Smooth muscle cell (in vitro differentiated cells): ENCODE data around the gene PLA2G2F. TPM values are rescaled to one million over a fixed set of nuclear protein-coding genes. Genes with fewer than 3 reads are reported as not detected.
A peak's percentile ranks its signal among the peaks of the same experiment; 100 is the strongest.

ENCODE experiments used
- DNase-seq: peaks from one replicate; lab custom pipeline; 2025; ENCODE audit not compliant: unreplicated experiment; lab: John Stamatoyannopoulos, UW
- H2AFZ ChIP-seq: fragments of 200-600 bp; sonication (generic); 2 replicates; pipeline ENCODE4 v1.6.0; 2016; ENCODE audit warnings: antibody characterized with exemption, low read depth, mild to moderate bottlenecking
- H3F3A ChIP-seq: fragments of 200-600 bp; sonication (generic); 2 replicates; pipeline ENCODE4 v1.6.0; 2017; ENCODE audit warnings: antibody characterized with exemption, low read depth
- H3K27ac ChIP-seq: fragments of 200-600 bp; sonication (generic); 2 replicates; pipeline ENCODE4 v1.5.1; 2016; ENCODE audit warnings: low read depth, mild to moderate bottlenecking
- H3K27me3 ChIP-seq: fragments of 200-600 bp; sonication (generic); 2 replicates; pipeline ENCODE4 v1.6.1; 2016; ENCODE audit warnings: low read depth, mild to moderate bottlenecking
- H3K36me3 ChIP-seq: fragments of 200-600 bp; sonication (generic); 2 replicates; pipeline ENCODE4 v1.5.1; 2016; ENCODE audit warnings: low read depth
- H3K4me1 ChIP-seq: fragments of 200-600 bp; sonication (generic); 2 replicates; pipeline ENCODE4 v1.5.1; 2016; ENCODE audit warnings: low read depth
- H3K4me2 ChIP-seq: fragments of 200-600 bp; sonication (generic); 2 replicates; pipeline ENCODE4 v1.6.0; 2016; ENCODE audit warnings: mild to moderate bottlenecking
- H3K4me3 ChIP-seq: fragments of 200-600 bp; sonication (generic); 2 replicates; pipeline ENCODE4 v1.5.1; 2016; ENCODE audit warnings: mild to moderate bottlenecking
- H3K79me2 ChIP-seq: fragments of 200-600 bp; sonication (generic); 2 replicates; pipeline ENCODE4 v1.6.0; 2016; ENCODE audit warnings: low read depth, mild to moderate bottlenecking
- H3K9ac ChIP-seq: fragments of 200-600 bp; sonication (generic); 2 replicates; pipeline ENCODE4 v1.6.0; 2016; ENCODE audit warnings: low read depth
- H3K9me3 ChIP-seq: fragments of 200-600 bp; sonication (generic); replicated peaks from 2 replicates; pipeline ENCODE4 v1.5.1; 2016; ENCODE audit warnings: low read depth
- H4K20me1 ChIP-seq: fragments of 200-600 bp; sonication (generic); 2 replicates; pipeline ENCODE4 v1.6.0; 2016; ENCODE audit warnings: low read depth
- WGBS: methylation state at CpG from one replicate; pipeline ENCODE4 v1.1.7; 2016; ENCODE audit warnings: low lambda C conversion rate; 5-methylcytosine and 5-hydroxymethylcytosine counted together
- polyA plus RNA-seq: library from polyadenylated mRNA; unstranded; fragments of >200 nt; fragmentation: Nextera tagmentation; extraction: Ambion mirVana; gene quantifications from 2 replicates; pipeline ENCODE4 v1.2.1, GENCODE V29; 2016
- total RNA-seq: library from RNA; depleted of rRNA; stranded (reverse); fragments of >200 nt; gene quantifications from 2 replicates; pipeline ENCODE4 v1.2.3, GENCODE V29; 2014
- TF ChIP-seq, protein P1 (sequence below): fragments of 200-600 bp; sonication (generic); IDR thresholded peaks from 2 replicates; pipeline ENCODE4 v1.5.1; 2017; ENCODE audit warnings: borderline replicate concordance, mild to moderate bottlenecking, antibody characterized with exemption; ENCODE audit not compliant: insufficient read depth, poor library complexity, severe bottlenecking

Gene PLA2G2F
- total and polyA plus RNA-seq, 2 experiments from 2014 or later: 0.81 to 1.9 TPM

DNA sequence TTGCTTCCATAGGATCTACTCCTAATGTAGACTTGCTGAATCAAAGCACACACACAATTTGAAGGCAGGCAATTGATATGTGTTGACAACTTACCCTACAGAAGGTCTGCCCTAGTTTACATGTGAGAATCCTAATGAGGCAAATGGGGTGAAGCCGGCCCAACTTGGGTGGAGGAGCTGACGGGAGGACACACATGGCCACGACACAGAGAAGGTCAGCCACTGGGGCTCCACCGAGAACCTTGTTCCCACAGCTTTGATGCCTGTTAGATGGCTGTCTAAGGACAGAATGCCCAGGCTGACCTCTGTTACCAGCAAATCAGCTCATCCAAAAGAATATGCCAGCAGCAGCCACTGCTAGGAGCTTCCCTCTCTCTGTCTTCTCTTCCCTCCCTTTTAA is 18.3 kb upstream of the PLA2G2F start:
- Histone ChIP-seq H3K36me3 (no peaks in the 10 kb centered on the region), H3F3A (no peaks in the 10 kb centered on the region), H3K27ac (no peak overlapping the region), H3K4me2 (no peak overlapping the region), H3K9ac (no peak overlapping the region), H4K20me1 (no peaks in the 10 kb centered on the region), H3K4me3 (no peak overlapping the region), H3K4me1 (no peaks in the 10 kb centered on the region), H3K9me3 (no peaks in the 10 kb centered on the region), H3K27me3 (no peaks in the 10 kb centered on the region), H2AFZ (no peak overlapping the region), H3K79me2 (no peaks in the 10 kb centered on the region)
- WGBS: 97% methylated on average over 4 of the region's 4 CpGs
- DNase-seq: no peak
- TF ChIP-seq, protein P1, sequence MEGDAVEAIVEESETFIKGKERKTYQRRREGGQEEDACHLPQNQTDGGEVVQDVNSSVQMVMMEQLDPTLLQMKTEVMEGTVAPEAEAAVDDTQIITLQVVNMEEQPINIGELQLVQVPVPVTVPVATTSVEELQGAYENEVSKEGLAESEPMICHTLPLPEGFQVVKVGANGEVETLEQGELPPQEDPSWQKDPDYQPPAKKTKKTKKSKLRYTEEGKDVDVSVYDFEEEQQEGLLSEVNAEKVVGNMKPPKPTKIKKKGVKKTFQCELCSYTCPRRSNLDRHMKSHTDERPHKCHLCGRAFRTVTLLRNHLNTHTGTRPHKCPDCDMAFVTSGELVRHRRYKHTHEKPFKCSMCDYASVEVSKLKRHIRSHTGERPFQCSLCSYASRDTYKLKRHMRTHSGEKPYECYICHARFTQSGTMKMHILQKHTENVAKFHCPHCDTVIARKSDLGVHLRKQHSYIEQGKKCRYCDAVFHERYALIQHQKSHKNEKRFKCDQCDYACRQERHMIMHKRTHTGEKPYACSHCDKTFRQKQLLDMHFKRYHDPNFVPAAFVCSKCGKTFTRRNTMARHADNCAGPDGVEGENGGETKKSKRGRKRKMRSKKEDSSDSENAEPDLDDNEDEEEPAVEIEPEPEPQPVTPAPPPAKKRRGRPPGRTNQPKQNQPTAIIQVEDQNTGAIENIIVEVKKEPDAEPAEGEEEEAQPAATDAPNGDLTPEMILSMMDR: no peak

- Histone ChIP-seq H3F3A (no peaks in the 10 kb centered on the region), H4K20me1 (no peaks in the 10 kb centered on the region), H3K36me3 (no peaks in the 10 kb centered on the region), H3K4me3 (no peak overlapping the region), H3K9me3 (no peaks in the 10 kb centered on the region), H3K9ac (no peak overlapping the region), H3K4me1 (no peaks in the 10 kb centered on the region), H2AFZ (no peak overlapping the region), H3K79me2 (no peaks in the 10 kb centered on the region), H3K27ac (no peak overlapping the region), H3K27me3 (no peaks in the 10 kb centered on the region), H3K4me2 (peak overlapping the region; percentile 54)
- DNase-seq: no peak
- TF ChIP-seq, protein P1: no peak
- WGBS: 88% methylated on average over 10 of the region's 10 CpGs
These were observed 15.2 kb upstream of the PLA2G2F start for GRCh38 chr1:20123722-20124455.

- H3K4me2 ChIP-seq: peak overlapping the region; percentile 54
These were observed 14.6 kb upstream of the PLA2G2F start for GRCh38 chr1:20124456-20125057.

More at GRCh38 chr1:20124456-20125057, 14.6 kb upstream of the PLA2G2F start:
- no peak overlapping the region for H3K27ac ChIP-seq
- no peaks in the 10 kb centered on the region for H3K36me3 ChIP-seq
- no peak overlapping the region for H3K9ac ChIP-seq
- no peak overlapping the region for H3K4me3 ChIP-seq
- no peaks in the 10 kb centered on the region for H3K4me1 ChIP-seq
- no peaks in the 10 kb centered on the region for H3K79me2 ChIP-seq
- H3F3A ChIP-seq: no peaks in the 10 kb centered on the region
- no peaks in the 10 kb centered on the region for H4K20me1 ChIP-seq
- no peaks in the 10 kb centered on the region for H3K9me3 ChIP-seq
- no peak for DNase-seq
- H2AFZ ChIP-seq: no peak overlapping the region
- TF ChIP-seq, protein P1: no peak
- 62% methylated on average over 7 of the region's 7 CpGs for WGBS
- no peaks in the 10 kb centered on the region for H3K27me3 ChIP-seq
